GM19238 (cell line): ENCODE measurements around the gene ZYX.
"Not testable (repeated sequence)": the region's sequence is repeated elsewhere in the genome, so short reads cannot be mapped to it uniquely, and the experiment has no call there.

Experiments used
- DNase-seq: peaks from one replicate; pipeline ENCODE4 v3.0.0; 2011; ENCODE audit warnings: low spot score; ENCODE audit not compliant: insufficient read length

The ZYX gene

DNA sequence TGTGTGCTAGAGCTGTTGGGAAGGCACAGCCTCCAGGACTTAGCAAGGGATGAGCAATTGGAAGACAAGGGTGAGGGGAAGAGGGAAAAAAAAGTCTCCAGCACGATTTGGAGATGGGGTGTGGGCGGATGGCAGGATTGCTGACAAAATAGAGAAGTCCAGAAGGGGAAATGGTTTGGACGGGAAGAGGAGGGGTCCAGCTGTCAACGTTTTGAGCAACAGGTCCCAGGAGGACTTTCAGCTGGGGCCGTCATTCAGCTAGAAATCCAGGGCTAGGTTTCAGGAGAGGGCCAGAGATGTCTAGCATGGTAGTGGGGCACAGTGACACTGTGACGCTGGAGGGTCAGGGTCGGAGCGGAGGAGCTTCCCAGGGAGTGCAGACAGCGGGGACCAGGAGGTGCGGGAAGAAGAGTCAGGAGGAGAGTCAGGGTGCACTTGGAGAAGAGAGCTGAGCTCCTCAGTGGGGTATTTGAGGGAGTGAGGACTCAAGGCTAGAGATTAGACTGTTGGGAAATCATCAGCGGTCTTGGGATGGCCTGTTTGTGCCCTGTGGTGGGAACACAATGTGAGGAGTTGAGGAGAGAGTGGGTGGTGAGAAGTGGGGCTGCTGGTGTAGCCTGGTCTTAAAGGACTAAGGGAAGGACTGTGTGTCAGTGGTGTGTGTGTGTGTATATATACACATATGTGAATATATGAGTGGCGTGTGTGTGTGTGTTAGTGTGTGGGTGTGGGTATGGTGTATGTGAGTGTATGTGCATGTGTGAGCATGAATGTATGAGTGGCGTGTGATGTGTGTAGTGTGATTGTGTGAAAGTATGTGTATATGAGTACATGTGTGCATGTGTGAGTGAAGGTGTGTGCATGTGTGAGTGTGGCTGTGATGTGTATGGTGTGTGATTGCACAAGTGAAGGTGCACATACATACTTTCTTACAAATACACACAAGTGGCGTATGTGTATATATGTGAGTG lies 3.8 kb downstream of the ZYX start:
- no peak for DNase-seq

DNA sequence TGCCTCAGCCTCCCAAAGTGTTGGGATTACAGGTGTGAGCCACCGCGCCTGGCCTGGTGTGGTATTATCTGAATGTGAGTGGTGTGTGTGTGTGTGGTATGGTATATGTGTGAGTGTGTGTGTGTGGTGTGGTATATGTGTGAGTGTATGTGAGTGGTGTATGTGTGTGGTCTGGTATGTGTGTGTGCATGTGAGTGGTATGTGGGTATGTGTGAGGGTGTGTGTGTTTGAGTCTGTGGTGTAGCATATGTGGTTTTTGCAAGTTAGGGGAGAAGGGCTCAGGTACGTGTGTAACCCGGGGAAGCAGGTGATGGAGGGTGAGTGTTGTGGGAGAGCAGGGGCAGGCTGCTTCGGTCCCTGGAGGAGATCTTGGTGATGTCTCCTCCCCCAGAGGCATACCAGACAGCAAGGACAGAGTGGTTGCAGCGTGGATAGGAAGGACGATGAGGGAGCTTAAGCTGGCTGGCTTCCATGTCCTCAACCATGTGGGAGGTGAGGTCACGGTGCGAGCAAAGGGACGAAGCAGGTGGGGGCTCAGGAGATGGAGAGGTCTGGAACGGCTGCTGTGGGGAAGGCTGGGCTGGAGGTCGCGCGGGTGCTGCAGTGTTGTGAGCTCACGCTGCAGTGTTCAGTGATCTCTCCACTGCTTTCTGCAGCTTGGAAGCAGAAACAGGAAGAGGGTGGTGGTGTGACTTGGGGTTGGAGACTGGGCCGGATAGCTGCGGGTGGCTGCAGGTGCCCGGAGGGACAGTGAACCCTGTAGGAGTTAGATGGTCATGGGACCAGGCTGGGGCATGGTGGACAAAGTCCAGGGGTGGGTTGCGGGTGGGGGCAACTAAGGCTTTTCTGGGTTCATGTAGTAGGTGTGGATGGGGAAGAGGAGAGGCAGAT lies 5.0 kb downstream of the ZYX start:
- no peak for DNase-seq

DNA sequence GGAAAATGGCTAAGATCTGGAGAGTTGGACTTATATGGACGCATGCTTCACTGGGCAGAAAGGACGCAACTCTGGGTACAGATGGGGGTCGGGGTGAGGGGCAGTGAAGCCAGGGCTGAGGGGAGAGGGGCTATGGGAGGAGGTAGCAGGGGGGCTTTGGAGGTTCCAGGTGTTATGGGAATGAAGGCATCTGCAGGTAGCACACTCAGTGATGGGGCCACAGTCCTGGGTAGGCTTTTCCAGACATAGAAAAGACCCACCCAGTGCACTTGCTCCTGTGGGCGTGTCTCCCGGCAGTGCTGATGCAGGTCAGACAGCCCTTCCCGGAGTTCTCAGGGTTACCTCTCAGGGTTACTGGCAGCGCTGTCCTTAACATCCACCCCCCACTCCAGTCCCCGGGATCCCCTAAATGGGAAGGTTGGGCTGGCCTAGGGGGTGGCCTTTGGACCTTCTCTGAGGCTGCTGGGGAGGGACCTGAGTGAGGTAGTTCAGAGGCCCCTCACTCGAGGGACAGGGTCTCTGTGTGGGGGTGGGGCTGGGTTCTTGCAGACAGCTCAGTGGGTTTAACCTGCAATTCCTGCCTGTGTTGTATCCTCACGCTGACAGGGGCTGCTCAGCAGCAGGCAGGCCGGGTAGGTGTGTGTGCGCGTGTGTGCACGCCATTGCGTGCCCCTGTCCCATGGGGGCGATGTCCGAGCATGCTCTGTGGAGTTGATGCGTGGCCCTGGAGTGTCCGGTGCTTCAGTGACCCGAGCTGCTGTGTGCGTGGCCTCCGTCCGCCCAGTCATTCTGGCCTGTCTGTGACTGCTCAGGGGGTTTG lies 6.2 kb downstream of the ZYX start:
- no peak for DNase-seq

DNA sequence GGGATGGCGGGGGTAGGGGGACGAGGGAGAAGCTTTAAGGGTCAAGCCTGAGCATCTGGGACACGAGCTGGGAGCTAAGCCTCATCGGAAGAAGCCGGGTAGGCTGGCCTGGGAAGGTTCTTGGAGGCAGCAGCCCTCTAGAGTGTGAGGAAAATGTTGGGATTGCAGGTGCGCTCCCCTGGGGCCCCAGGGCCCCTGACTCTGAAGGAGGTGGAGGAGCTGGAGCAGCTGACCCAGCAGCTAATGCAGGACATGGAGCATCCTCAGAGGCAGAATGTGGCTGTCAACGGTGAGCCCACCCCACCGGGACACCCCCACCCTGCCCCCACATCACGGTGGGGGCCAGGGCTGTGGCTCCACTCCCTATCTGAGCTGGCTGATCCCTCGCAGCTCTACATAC lies 6.9 kb downstream of the ZYX start:
- no peak for DNase-seq

DNA sequence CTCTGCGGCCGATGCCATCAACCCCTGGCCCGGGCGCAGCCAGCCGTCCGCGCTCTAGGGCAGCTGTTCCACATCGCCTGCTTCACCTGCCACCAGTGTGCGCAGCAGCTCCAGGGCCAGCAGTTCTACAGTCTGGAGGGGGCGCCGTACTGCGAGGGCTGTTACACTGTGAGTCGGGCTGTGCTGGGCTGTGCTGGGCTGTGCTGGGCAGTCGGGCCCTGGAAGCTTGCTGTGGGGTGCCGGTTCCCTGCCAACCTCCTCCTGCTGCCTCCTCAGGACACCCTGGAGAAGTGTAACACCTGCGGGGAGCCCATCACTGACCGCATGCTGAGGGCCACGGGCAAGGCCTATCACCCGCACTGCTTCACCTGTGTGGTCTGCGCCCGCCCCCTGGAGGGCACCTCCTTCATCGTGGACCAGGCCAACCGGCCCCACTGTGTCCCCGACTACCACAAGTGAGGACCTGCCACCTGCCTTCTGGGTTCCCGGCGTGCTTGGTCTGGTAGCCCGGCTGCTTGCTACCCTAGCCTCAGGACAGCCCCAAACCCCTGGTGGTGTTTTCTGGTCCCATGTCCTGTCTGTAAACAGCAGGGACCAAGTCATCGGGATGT lies 7.5 kb downstream of the ZYX start:
- DNase-seq = no peak

DNA sequence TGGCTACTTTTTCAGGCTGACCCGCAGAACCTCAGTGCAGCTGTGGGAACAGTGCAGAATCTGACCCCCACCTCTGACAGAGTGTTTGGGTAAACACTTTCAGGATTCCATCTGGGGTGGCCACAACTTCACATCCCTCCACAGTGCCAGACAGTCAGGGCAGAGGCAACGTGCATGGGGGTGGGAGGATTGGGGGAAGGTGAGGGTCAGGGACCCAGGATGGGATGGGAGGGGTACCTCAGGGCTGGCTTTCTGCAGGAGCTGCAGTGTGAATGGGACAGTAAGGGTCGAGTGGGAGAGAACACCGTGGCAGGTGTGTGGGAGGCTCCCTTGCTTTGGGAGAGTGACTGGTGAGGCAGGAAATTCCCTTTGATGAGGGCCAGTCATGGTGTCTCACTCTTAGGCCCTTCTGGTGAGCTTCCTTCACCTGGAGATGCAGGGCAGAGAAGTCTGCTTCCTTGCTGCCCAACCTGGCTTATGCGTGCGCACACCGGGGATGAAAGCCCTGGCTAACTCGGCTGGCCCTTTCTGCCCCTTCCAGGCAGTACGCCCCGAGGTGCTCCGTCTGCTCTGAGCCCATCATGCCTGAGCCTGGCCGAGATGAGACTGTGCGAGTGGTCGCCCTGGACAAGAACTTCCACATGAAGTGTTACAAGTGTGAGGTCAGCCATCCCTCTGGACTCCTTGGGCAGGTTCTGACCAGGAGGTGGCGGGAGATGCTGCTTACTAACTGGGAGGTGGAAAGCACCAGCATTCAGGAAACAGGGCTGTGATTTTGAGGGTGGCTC lies 8.4 kb downstream of the ZYX start:
- DNase-seq = no peak

DNA sequence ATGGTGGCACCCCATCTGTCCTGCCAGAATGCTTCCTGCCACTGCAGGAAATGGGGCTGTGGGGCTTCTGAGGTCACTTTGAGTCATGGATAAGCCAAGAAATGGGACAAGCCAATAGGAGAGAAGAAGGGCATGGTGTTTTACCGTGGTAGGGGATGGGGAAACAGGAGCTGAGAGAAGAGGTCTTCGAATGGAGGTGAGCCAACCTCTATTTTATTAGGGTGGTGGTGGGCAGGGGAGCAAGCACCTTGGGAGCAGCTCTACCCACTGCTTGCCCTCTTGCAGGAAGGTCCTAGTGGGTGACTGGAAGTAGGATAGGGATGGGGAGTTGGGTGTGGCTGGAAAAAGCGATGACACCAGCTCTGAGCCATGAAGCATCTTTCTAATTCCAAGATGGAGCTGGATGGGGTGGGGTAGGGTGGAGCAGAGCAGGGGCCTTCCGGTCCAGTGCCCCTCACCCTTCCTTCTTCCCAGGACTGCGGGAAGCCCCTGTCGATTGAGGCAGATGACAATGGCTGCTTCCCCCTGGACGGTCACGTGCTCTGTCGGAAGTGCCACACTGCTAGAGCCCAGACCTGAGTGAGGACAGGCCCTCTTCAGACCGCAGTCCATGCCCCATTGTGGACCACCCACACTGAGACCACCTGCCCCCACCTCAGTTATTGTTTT lies 9.1 kb downstream of the ZYX start:
- no peak for DNase-seq

DNA sequence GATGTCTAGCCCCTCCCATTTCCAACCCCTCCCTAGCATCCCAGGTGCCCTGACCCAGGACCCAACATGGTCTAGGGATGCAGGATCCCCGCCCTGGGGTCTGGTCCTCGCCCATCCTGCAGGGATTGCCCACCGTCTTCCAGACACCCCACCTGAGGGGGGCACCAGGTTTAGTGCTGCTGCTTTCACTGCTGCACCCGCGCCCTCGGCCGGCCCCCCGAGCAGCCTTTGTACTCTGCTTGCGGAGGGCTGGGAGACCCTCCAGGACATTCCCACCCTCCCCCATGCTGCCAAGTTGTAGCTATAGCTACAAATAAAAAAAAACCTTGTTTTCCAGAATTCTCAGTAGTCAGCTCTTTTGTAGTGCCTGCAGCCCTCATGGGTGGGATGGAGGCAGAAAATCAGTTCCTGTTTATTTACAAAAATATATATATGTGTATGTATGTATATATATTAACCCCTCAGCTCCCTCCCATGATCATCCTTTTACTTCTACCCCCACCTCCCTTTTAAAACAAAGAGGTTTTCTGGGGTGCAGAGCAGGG lies 9.7 kb downstream of the ZYX start:
- no peak for DNase-seq

DNA sequence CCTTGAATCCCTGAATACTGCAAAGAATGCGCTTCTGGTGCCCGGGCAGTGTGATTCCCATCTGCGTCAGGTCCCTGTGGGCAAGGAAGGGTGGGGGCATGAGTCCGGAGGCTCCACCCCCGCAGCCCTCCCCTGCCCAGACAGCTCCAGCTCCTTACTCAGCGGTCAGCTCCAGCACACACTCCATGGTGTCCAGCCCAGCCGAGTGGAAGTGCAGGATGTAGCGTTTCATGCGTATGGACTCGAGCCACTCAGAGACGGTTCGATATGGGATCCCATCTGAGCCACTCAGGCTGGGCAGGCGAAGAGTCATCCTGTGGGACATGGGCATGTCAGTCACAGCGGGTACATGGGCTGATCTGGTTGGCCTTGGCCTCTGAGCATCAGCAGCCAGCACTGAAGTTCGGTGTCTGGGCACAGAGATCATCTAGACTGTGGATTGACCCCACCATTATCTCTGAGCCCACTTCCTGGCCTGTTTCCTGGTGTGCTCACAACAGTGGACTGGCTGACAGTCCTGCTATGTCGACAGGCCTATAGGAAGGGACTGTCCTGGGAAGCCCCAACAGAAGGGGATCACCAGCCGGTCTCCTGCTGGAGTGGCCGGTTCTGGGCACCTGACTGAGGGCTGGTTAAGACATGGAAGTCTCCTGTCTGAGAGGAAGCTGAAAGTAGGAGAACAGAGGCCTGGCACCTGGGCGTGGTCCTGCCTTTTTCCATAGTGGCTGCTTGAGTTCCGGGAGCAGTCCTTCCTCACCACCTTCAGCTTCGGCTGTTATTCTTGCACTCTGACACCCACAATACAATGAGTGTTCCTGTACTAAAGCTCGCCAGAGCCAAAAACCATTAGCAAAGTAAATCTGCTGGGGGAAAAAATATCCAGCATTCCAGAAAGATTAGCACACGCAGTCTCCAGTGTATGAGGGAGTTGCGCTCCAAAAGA lies 10.6 kb downstream of the ZYX start:
- DNase-seq = no peak

DNA sequence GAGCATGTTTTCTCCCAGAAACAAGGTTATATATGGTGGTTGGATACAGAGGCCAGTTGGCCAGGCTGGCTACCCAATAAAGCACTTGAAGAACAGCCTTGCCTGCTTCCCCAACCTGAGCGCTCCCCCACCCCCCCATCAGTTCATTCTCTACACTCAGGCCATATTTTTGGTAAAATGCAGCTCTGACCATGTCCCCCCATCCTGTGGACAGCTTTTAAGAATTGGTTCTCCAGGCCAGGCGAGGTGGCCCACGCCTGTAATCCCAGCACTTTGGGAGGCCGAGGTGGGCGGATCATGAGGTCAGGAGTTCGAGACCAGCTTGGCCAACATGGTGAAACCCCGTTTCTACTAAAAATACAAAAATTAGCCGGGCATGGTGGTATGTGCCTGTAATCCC lies 11.3 kb downstream of the ZYX start:
- not testable (repeated sequence) for DNase-seq

DNA sequence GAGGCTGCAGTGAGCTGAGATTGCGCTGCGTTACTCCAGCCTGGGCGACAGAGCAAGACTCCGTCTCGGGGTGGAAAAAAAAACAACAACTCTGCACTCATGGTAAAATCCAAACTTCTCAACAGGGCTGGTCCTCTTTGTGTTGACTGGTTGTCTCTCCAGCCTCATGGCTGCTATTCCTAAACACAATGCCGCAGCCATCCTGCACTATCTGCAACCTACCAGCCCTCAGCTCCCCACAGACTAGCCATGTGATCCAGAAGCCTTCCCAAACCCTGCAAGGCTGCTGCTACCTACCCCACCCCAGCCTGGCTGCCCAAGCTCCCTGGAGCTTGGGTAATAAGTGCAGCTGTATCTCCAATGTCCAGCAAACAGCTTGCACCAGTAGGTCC lies 11.7 kb downstream of the ZYX start:
- DNase-seq = no peak

DNA sequence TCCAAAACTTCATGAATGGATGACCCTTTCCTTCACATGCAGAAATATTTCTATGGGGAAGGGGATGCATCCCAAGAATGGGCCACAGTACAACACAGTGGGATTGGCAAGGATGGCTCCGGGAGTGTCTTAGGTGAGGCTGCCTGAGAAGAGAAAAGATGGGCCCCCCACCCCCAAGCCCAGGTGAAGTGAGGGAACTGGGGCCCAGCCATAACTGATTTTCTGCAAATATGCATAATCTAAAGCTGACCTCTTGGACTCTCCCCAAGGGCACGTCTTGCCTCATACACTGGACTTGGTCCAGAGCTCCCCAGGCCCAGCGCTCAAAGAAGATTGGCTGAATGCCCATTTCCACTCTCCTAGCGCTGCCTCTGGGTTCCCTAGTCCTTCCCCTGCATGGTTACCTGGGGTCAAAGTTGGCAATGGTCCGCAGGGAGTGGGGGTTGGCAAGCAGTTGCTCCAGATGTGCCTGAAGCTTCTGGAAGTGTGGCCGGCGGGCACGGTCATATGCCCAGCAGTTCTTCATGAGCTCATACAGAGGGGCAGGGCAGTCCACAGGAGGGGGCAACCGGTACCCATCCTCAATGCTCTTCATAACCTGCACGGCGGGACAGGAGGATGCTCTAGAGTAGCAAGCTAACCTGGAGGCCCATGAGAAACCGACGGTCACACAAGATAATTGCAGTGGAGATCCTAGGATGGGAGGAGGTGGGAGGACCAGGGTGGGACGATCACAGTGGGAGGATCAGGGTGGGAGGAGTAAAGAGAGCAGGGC lies 12.3 kb downstream of the ZYX start:
- no peak for DNase-seq

DNA sequence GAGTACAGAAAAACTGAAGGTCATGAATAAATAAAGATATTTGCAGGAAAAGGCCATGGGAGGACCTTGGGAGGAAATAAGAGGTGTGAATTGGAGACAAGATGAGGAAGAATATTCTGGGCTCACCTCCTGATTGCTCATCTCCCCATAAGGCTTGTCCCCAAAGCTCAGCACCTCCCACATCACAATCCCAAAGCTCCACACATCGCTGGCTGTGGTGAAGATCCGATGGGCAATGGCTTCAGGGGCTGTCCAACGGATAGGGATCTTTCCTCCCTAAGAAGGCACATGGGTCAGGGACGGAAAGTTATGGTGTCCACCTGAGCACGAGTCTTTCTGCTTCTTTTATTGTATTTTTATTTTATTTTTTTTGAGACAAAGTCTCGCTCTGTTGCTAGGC lies 12.9 kb downstream of the ZYX start:
- DNase-seq = no peak

DNA sequence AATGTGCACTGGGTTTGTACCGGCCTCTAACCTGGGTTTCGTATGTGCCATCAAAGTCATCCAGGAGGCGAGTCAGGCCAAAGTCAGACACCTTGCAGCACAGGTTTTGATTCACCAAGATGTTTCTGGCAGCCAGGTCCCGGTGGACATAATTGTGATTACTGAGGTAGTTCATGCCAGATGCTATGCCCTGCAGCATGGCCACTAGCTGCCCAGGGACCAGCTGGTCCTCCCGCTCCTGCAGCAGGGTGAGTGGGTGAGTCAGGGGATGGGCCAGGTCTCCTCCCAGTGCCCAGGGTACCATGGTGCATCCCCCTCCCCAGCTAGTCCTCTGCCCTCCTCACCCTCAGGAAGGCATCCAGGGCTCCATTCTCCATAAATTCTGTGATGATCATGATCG lies 13.6 kb downstream of the ZYX start:
- no peak for DNase-seq

DNA sequence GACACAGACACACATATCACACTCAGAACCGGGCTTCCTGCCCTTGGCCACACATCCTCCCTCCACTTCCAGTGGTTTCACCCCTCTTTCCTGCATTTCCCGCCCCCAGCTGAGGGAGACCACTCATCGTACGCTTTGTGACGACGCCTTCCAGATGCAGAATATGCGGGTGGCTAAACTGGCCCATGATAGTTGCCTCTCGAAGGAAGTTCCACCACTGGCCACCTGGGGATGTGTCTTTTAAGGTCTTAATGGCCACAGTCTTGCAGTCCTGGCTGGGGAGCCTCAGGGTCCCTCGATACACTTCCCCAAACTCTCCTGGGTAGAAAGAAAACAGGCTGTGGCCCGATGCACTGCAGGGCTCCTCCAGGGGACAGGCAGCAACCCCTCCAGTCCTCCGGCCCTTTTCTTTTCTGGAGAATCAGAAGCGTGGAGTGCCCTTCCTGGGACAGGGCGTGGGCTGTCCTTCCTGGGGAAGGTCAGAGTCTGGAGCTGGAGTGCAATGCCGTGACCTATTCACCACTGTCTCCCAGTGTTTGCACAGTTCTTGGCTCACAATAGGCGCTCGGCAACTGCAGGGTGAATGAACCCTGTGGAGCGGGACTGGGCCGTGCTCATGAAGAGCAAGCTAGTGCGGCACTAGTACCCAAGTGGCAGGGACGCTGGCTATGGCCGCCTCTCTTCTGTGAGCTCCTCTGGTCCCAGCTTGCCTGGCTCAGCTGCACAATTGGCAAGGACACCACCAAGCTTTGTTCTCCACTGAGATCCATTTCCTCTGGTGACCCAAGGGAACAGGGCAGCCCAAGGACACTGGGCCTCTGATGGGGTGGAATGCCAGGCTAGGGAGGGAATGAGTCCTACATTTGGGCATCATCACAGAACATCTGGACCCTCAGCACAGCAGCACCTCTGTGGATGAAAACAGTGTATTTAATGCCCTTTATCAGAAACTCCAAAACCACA lies 14.3 kb downstream of the ZYX start:
- DNase-seq = no peak

DNA sequence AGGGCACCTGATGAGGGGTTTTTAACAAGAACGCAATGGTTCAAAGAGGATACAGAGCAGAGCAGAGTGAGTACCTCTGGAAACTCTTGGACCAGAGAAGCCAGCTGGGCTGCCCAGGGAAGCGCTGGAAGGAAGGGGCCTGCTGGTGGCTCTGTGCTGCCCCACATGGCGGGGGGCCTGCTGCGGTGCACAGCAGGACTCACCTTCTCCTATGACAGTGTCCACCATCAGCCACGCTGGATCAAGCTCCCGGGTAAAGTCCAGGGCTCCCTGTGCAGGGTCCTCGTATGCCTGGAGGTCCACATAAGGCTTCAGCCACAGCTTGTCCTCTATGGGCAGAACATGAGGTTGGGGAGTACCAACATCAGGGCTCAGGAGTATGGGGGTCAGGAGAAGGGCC lies 15.0 kb downstream of the ZYX start:
- no peak for DNase-seq
